Hematopoietic multipotent progenitor cell treated with erythropoietin and hydrocortisone succinate and interleukin-3 and kit ligand, for 8 days (in vitro differentiated cells): ENCODE data around the gene ZNF804A.
"Not testable (repeated sequence)": the region's sequence is repeated elsewhere in the genome, so short reads cannot be mapped to it uniquely, and the experiment has no call there.

Experiments used
- DNase-seq: peaks from one replicate; pipeline ENCODE4 v3.0.0-alpha.2; 2015

ZNF804A gene

GRCh38 chr2:184835398-184835715 lies 237.0 kb downstream of the ZNF804A start:
- no peak for DNase-seq

DNA sequence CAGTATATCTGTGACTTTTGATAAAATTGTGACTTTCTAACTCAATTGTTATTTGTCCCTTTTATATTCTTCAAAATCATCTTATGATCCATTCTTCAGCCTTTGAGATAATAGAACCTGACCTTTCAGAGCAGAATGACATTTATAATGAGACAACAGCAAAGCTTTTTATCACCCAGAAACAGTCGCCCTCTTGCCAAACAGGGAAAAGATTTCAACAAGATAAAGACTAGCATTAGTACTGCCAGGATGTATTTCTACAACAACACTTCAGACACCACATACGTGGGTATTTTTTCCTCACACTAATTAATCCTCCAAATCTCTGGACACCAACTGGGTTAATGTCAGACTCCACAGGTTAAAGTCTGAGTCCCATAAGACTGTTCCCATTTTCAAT lies 249.0 kb downstream of the ZNF804A start:
- DNase-seq, result peak; percentile 58

DNA sequence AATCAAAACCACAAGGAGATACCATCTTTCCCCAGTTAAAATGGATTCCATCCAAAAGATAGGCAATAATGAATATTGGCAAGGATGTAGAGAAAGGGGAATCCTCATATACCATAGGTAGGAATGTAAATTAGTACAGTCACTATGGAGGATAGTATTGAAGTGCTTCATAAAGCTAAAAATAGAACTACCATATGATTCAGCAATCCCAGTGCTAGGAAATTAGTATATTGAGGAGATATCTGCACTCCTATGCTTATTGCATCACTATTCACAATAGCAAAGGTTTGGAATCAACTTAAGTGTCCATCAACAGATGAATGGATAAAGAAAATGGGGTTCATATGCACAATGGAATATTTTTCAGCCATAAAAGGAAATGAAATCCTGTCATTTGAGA lies 251.2 kb downstream of the ZNF804A start:
- no peak for DNase-seq

GRCh38 chr2:184851576-184851975 lies 253.2 kb downstream of the ZNF804A start:
- DNase-seq, result no peak

GRCh38 chr2:184859187-184859586 lies 260.9 kb downstream of the ZNF804A start:
- DNase-seq, result no peak

GRCh38 chr2:184860744-184861143 lies 262.4 kb downstream of the ZNF804A start:
- DNase-seq, result no peak

DNA sequence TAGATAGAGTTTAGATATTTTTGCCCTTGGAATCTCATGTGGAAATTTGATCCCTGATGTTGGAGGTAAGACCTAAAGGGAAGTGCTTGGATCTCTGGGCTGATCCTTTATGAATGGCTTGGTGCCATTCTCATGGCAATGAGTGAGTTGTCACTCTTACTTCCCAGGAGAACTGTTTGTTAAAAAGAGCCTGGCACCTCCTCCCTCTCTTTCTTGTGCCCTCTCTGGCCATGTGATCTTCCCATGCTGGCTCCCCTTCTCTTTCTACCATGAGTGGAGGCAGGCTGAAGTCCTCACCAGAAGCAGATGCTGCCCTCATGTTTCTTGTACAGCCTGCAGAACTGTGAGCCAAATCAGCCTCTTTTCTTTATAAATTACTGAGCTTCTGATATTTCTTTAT lies 276.9 kb downstream of the ZNF804A start:
- DNase-seq, result no peak

- DNase-seq, result no peak
Observed at GRCh38 chr2:184875911-184876310, 277.6 kb downstream of the ZNF804A start.

- DNase-seq, result no peak
Observed at GRCh38 chr2:184877909-184878308, 279.6 kb downstream of the ZNF804A start.

GRCh38 chr2:184879671-184880070 lies 281.3 kb downstream of the ZNF804A start:
- no peak for DNase-seq

GRCh38 chr2:184886585-184886984 lies 288.3 kb downstream of the ZNF804A start:
- not testable (repeated sequence) for DNase-seq

DNA sequence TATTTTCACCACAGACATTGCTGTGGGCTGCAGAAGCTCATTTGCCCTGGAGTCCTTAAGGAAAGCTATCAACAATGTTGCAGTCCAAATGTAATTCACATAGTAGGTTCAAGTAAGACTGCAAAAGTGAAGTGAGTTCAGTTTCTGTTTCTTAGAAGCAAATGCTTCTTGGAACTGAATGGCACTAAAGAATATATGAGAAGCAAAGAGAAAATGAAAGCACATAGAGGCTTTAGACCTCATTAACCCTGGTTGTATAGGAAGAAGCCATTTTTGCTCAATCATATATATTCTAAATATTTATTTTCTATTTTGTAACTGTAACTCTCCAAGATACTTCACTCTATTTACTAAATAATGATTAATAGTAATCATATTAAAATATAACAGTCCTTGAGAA lies 292.0 kb downstream of the ZNF804A start:
- DNase-seq, result peak; percentile 1

GRCh38 chr2:184904991-184905390 lies 306.7 kb downstream of the ZNF804A start:
- DNase-seq, result no peak

DNA sequence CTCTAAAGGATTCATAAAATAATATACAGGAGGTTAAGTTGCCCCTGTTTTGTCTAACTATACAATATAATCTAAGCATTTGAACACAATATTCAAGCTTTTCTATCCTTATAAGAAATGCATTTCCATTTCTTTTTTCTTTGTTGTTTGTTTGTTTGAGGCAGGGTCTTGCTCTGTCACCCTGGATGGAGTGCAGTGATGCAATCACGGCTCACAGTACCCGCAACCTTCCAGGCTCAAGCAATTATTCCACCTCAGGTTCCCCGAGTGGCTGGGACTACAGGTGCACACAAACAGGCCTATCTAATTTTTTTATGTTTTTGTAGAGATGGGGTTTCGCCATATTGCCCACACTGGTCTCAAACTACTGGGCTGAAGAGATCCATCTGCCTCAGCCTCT lies 307.8 kb downstream of the ZNF804A start:
- no peak for DNase-seq

DNA sequence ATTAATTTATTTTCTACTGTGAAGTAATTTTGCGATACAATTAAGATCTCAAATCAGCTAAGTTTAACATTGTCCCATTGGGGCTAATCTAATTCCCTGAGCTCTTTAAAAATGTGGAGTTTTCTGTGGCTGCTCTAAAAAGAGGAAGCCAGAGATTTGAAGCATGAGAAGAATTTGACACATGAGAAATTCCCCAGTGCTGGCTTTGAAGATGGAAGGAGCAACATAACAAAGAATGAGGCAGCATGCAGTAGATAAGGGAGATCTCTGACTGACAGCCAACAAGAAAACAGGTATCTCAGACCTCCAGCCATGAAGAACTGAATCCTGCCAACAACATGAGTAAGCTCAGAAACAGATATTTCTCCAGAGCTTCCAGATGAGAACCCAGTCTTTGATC lies 308.4 kb downstream of the ZNF804A start:
- DNase-seq, result peak; percentile 32

- no peak for DNase-seq
Observed at GRCh38 chr2:184908966-184909365, 310.6 kb downstream of the ZNF804A start.

DNA sequence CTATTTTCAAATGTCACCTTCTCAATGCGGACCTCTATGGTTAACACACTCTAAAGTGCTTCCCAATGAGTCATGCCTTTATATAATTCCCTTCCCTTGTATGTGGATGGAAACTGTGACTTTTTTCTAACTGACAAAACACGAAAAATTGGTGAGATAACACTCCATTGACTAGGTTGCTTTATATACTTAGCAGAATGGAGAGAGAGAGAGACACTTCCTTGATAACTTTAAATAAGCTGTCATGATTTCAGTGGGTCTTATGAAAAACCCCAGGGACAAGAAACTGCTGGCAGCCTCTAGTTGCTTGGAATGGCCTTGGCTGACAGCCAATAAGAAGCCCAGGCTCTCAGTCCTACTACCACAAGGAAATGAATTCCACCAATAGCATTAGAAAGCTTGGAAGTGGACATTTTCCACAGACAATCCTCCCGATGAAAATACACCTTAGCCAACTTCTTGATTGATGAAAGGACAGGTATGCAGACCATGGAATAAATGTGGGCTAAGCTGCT lies 322.2 kb downstream of the ZNF804A start:
- no peak for DNase-seq

DNA sequence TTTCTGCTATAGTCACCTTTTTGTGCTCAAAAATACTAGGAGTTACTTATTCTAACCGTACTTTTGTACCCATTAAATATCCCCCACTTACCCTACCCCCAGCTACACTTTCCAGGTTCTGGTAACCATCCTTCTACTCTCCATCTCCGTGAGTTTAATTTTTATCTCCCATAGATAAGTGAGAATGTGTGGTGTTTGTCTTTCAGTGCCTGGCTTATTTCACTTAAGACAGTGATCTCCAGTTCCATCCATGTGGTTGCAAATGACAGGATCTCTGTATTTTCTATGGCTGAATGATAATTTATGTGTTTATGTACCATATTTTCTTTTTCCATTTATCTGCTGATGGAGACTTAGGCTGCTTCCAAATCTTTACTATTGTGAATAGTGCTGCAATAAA lies 323.3 kb downstream of the ZNF804A start:
- no peak for DNase-seq

DNA sequence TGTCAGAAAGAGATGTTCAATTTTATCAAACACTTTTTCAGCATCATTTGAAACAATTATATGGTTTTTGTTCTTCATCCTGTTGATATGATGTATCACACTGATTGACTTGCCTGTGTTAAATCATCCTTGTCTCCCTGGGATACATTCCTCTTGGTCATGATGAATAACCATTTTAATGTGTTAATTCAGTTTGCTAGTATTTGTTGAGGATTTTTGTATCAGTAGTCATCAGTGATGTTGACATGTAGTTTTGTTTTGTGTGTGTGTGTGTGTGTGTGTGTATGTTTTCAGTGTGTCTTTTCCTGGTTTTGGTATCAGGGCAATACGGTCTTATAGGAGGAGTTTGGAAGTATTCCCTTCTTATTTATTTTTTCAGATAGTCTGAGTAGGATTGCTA lies 325.4 kb downstream of the ZNF804A start:
- DNase-seq, result no peak

GRCh38 chr2:184927040-184927439 lies 328.7 kb downstream of the ZNF804A start:
- DNase-seq, result peak; percentile 43

DNA sequence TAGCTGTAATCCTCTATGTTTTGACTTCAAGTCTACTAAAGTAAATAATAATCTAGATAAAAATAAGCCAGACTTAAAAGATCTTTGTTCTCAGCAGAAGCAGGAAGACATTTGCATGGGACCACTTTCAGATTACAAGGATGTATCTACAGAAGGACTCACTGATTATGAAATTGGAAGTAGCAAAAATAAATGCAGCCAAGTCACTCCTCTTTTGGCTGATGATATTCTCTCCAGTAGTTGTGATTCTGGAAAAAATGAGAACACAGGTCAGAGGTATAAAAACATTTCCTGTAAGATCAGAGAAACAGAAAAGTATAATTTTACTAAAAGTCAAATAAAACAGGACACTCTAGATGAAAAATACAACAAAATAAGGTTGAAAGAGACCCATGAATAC lies 338.4 kb downstream of the ZNF804A start:
- no peak for DNase-seq

- DNase-seq, result no peak
Observed at GRCh38 chr2:184938221-184938985, 340.1 kb downstream of the ZNF804A start.

- DNase-seq, result no peak
Observed at GRCh38 chr2:184945326-184945725, 347.0 kb downstream of the ZNF804A start.

DNA sequence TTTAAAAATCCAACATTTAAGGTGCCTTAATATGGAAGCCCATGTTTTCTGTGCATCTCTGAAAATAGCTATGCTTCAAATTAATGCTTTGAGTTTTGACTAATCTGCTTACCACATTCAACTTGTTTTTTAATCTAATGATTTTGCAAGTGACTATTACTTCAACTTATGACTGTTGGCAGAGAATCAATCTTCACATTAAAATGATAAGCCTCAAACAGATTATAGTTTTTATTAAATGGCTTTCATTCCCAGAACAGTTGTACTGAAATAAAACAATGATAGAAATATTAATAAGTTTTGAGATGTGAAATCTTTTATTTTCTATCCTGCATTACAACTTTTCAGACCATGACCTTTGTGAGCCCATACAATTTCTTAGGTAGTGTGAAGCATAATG lies 347.5 kb downstream of the ZNF804A start:
- no peak for DNase-seq

DNA sequence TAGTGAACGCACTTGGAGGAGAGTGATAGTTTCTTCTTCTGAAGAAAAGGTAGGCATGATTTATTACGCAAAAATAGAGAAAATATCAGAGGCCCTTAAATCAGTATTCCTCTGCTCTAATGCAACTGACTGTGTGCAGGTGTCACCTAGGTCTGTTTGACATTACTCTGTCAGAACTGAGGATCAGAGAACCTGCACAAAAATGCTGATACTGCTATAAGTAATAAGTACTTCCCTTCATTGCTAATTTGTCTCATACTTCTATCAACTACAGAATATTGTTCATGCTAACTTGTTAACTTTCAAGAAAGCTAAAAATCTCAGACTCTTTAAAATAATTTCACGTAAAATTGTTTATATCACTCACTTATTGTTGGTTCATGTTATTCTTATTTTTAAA lies 358.5 kb downstream of the ZNF804A start:
- DNase-seq, result no peak
